Measurements from ENCODE around the gene FABP6.
"Not testable (repeated sequence)": the region's sequence is repeated elsewhere in the genome, so short reads cannot be mapped to it uniquely, and the experiment has no call there.

The FABP6 gene

GRCh38 chr5:160229190-160229742, at the start of gene FABP6:
TSS of gene FABP6 (plus strand) at chr5:160229506. CDS start at chr5:160229558, 52 bp downstream.
- Mint-ChIP-seq H3K4me3 (no peak within 1 kb of the TSS), H3K9me3 (no peaks in the 10 kb centered on the region), H3K27ac (no peak within 1 kb of the TSS), H3K27me3 (no peaks in the 10 kb centered on the region), H3K36me3 (ENCODE audit: low read depth) (no peaks in the 10 kb centered on the region), H3K4me1 (ENCODE audit: low read depth) (no peaks in the 10 kb centered on the region)
- DNase-seq, result no peak

- H3K27ac Mint-ChIP-seq, result no peak overlapping the region
Observed at GRCh38 chr5:160180931-160181330, 48.4 kb upstream of the FABP6 start.

GRCh38 chr5:160181965-160182622, 47.2 kb upstream of the FABP6 start:
- Mint-ChIP-seq H3K27me3 (peaks cover 31% of the 10 kb centered on the region), H3K27ac (no peak overlapping the region)

More at GRCh38 chr5:160180931-160181330, 48.4 kb upstream of the FABP6 start:
- Mint-ChIP-seq H3K4me3 (no peak overlapping the region), H3K9me3 (no peaks in the 10 kb centered on the region), H3K36me3 (ENCODE audit: low read depth) (no peaks in the 10 kb centered on the region), H3K27me3 (peaks cover 22% of the 10 kb centered on the region), H3K4me1 (ENCODE audit: low read depth) (no peaks in the 10 kb centered on the region)
- no peak for DNase-seq

GRCh38 chr5:160183075-160183474, 46.2 kb upstream of the FABP6 start:
- Mint-ChIP-seq H3K4me1 (ENCODE audit: low read depth) (no peaks in the 10 kb centered on the region), H3K27ac (no peak overlapping the region), H3K9me3 (peaks cover 5% of the 10 kb centered on the region), H3K27me3 (peaks cover 34% of the 10 kb centered on the region), H3K36me3 (ENCODE audit: low read depth) (no peaks in the 10 kb centered on the region), H3K4me3 (no peak overlapping the region)
- DNase-seq, result no peak

More at GRCh38 chr5:160181965-160182622, 47.2 kb upstream of the FABP6 start:
- no peak for DNase-seq
- H3K4me3 Mint-ChIP-seq, result no peak overlapping the region
- no peaks in the 10 kb centered on the region for H3K4me1 Mint-ChIP-seq (ENCODE audit: low read depth)
- peaks cover 5% of the 10 kb centered on the region for H3K9me3 Mint-ChIP-seq
- H3K36me3 Mint-ChIP-seq (ENCODE audit: low read depth), result no peaks in the 10 kb centered on the region

GRCh38 chr5:160185626-160186360, 43.5 kb upstream of the FABP6 start:
- Mint-ChIP-seq H3K36me3 (ENCODE audit: low read depth) (no peaks in the 10 kb centered on the region), H3K27me3 (peaks cover 47% of the 10 kb centered on the region), H3K4me1 (ENCODE audit: low read depth) (peaks cover 3% of the 10 kb centered on the region), H3K9me3 (peaks cover 5% of the 10 kb centered on the region), H3K27ac (no peak overlapping the region), H3K4me3 (no peak overlapping the region)
- DNase-seq, result no peak

- Mint-ChIP-seq H3K4me3 (no peak overlapping the region), H3K27ac (no peak overlapping the region), H3K27me3 (peaks cover 47% of the 10 kb centered on the region), H3K36me3 (ENCODE audit: low read depth) (no peaks in the 10 kb centered on the region), H3K9me3 (peaks cover 5% of the 10 kb centered on the region), H3K4me1 (ENCODE audit: low read depth) (peaks cover 3% of the 10 kb centered on the region)
- no peak for DNase-seq
Observed at GRCh38 chr5:160186480-160186879, 42.8 kb upstream of the FABP6 start.

- peaks cover 49% of the 10 kb centered on the region for H3K27me3 Mint-ChIP-seq
- DNase-seq, result no peak
- no peaks in the 10 kb centered on the region for H3K36me3 Mint-ChIP-seq (ENCODE audit: low read depth)
- peaks cover 3% of the 10 kb centered on the region for H3K4me1 Mint-ChIP-seq (ENCODE audit: low read depth)
- H3K27ac Mint-ChIP-seq, result no peak overlapping the region
- peaks cover 5% of the 10 kb centered on the region for H3K9me3 Mint-ChIP-seq
- H3K4me3 Mint-ChIP-seq, result no peak overlapping the region
Observed at GRCh38 chr5:160187091-160187490, 42.2 kb upstream of the FABP6 start.

GRCh38 chr5:160188141-160189015, 40.9 kb upstream of the FABP6 start:
- Mint-ChIP-seq H3K4me3 (no peak overlapping the region), H3K27me3 (peaks cover 48% of the 10 kb centered on the region), H3K9me3 (peaks cover 5% of the 10 kb centered on the region), H3K4me1 (ENCODE audit: low read depth) (peaks cover 7% of the 10 kb centered on the region), H3K27ac (no peak overlapping the region), H3K36me3 (ENCODE audit: low read depth) (no peaks in the 10 kb centered on the region)
- DNase-seq, result peak; percentile 35

GRCh38 chr5:160192424-160192823, 36.9 kb upstream of the FABP6 start:
- DNase-seq, result no peak
- Mint-ChIP-seq H3K27ac (no peak overlapping the region), H3K4me1 (ENCODE audit: low read depth) (peaks cover 7% of the 10 kb centered on the region), H3K9me3 (no peaks in the 10 kb centered on the region), H3K36me3 (ENCODE audit: low read depth) (no peaks in the 10 kb centered on the region), H3K27me3 (peaks cover 25% of the 10 kb centered on the region), H3K4me3 (no peak overlapping the region)

- H3K27ac Mint-ChIP-seq; H3K4me1 Mint-ChIP-seq (ENCODE audit: low read depth); H3K36me3 Mint-ChIP-seq (ENCODE audit: low read depth); DNase-seq; H3K9me3 Mint-ChIP-seq; H3K4me3 Mint-ChIP-seq: not testable (repeated sequence)
- H3K27me3 Mint-ChIP-seq, result peaks cover 28% of the 10 kb centered on the region
Observed at GRCh38 chr5:160193076-160193475, 36.2 kb upstream of the FABP6 start.

- H3K4me1 Mint-ChIP-seq (ENCODE audit: low read depth); H3K27ac Mint-ChIP-seq; H3K36me3 Mint-ChIP-seq (ENCODE audit: low read depth); H3K4me3 Mint-ChIP-seq; DNase-seq; H3K9me3 Mint-ChIP-seq: not testable (repeated sequence)
- H3K27me3 Mint-ChIP-seq, result peaks cover 32% of the 10 kb centered on the region
Observed at GRCh38 chr5:160193790-160194189, 35.5 kb upstream of the FABP6 start.

- Mint-ChIP-seq H3K4me1 (ENCODE audit: low read depth) (peaks cover 8% of the 10 kb centered on the region), H3K4me3 (no peak overlapping the region), H3K27ac (no peak overlapping the region), H3K36me3 (ENCODE audit: low read depth) (no peaks in the 10 kb centered on the region), H3K9me3 (no peaks in the 10 kb centered on the region), H3K27me3 (peaks cover 26% of the 10 kb centered on the region)
- no peak for DNase-seq
Observed at GRCh38 chr5:160197341-160198144, 31.8 kb upstream of the FABP6 start.

GRCh38 chr5:160198146-160198545, 31.2 kb upstream of the FABP6 start:
- Mint-ChIP-seq H3K36me3 (ENCODE audit: low read depth) (no peaks in the 10 kb centered on the region), H3K27me3 (peaks cover 26% of the 10 kb centered on the region), H3K27ac (no peak overlapping the region), H3K4me3 (no peak overlapping the region), H3K9me3 (no peaks in the 10 kb centered on the region), H3K4me1 (ENCODE audit: low read depth) (peaks cover 5% of the 10 kb centered on the region)
- no peak for DNase-seq
